Keratinocyte (primary cell): ENCODE results near the gene ANKRD53. TPM values are rescaled to one million over a fixed set of nuclear protein-coding genes. Genes with fewer than 3 reads are reported as not detected.

Experiments
- DNase-seq: peaks from one replicate; pipeline ENCODE4 v3.0.0-alpha.2; 2011; ENCODE audit warnings: low read depth, missing footprints, low spot score
- FAIRE-seq: peaks from 2 replicates; lab custom pipeline; 2011; peaks lifted over from hg19 to GRCh38; lab: Jason Lieb, UNC
- H2AFZ ChIP-seq: 2 replicates; pipeline ENCODE4 v1.6.0; 2012; ENCODE audit warnings: low read length, control low read depth, inconsistent platforms; ENCODE audit not compliant: control insufficient read depth
- H3K27ac ChIP-seq: 2 replicates; pipeline ENCODE4 v1.5.1; 2011; ENCODE audit warnings: low read length; ENCODE audit not compliant: control insufficient read depth, insufficient read depth
- H3K27me3 ChIP-seq: 3 replicates; pipeline ENCODE4 v1.6.0; 2011; ENCODE audit warnings: low read length; ENCODE audit not compliant: control insufficient read depth, insufficient read depth; ENCODE audit errors: extremely low read depth
- H3K36me3 ChIP-seq, 2 experiments: 2 replicates in 1 of 2; 3 replicates in 1 of 2; pipeline ENCODE4 v1.5.1; 2011; ENCODE audit warnings: low read length in 2 of 2, mild to moderate bottlenecking in 1 of 2; ENCODE audit not compliant: control insufficient read depth in 2 of 2, insufficient read depth in 2 of 2; ENCODE audit errors: extremely low read depth in 1 of 2
- H3K4me1 ChIP-seq: 3 replicates; pipeline ENCODE4 v1.5.1; 2011; ENCODE audit warnings: low read length; ENCODE audit not compliant: control insufficient read depth, insufficient read depth; ENCODE audit errors: extremely low read depth
- H3K4me2 ChIP-seq: 3 replicates; pipeline ENCODE4 v1.6.0; 2011; ENCODE audit warnings: low read depth, low read length; ENCODE audit not compliant: control insufficient read depth, insufficient read depth; ENCODE audit errors: extremely low read depth
- H3K4me3 ChIP-seq, 3 experiments: fragments of 200-600 bp in 1 of 3; sonication (generic) in 1 of 3; 2 replicates in 2 of 3; 3 replicates in 1 of 3; pipeline ENCODE4 v1.5.1; 2011 to 2016; ENCODE audit warnings: low read length in 3 of 3, mild to moderate bottlenecking in 3 of 3, control low read depth in 2 of 3, inconsistent platforms in 1 of 3, low read depth in 1 of 3, mixed read lengths in 1 of 3, mixed run types in 1 of 3, moderate library complexity in 1 of 3; ENCODE audit not compliant: control insufficient read depth in 2 of 3, insufficient read depth in 2 of 3; ENCODE audit errors: extremely low read depth in 1 of 3
- H3K79me2 ChIP-seq: 2 replicates; pipeline ENCODE4 v1.6.0; 2012; ENCODE audit warnings: low read length; ENCODE audit not compliant: control insufficient read depth, insufficient read depth
- H3K9ac ChIP-seq: 3 replicates; pipeline ENCODE4 v1.6.0; 2011; ENCODE audit warnings: low read length; ENCODE audit not compliant: control insufficient read depth, insufficient read depth; ENCODE audit errors: extremely low read depth
- H3K9me1 ChIP-seq: 3 replicates; pipeline ENCODE4 v1.6.0; 2011; ENCODE audit warnings: low read length; ENCODE audit not compliant: control insufficient read depth, insufficient read depth; ENCODE audit errors: extremely low read depth
- H3K9me3 ChIP-seq: 2 replicates; pipeline ENCODE4 v1.5.1; 2012; ENCODE audit warnings: low read depth, low read length; ENCODE audit not compliant: control insufficient read depth
- H4K20me1 ChIP-seq: 3 replicates; pipeline ENCODE4 v1.6.0; 2011; ENCODE audit warnings: low read length; ENCODE audit not compliant: control insufficient read depth, insufficient read depth; ENCODE audit errors: extremely low read depth
- CTCF ChIP-seq, 3 experiments: IDR thresholded peaks in 1 of 3; conservative IDR thresholded peaks in 1 of 3; optimal IDR thresholded peaks in 1 of 3; 2 replicates in 2 of 3; 3 replicates in 1 of 3; pipeline versions ENCODE3 to v1.5.1; 2011; ENCODE audit warnings: low read length in 3 of 3, mild to moderate bottlenecking in 3 of 3, moderate library complexity in 2 of 3, control low read depth in 1 of 3, inconsistent platforms in 1 of 3; ENCODE audit not compliant: insufficient read depth in 2 of 3; ENCODE audit errors: extremely low read depth in 1 of 3
- EZH2 ChIP-seq: IDR thresholded peaks from one replicate; pipeline ENCODE4 v1.6.1; 2012; ENCODE audit warnings: inconsistent platforms, mild to moderate bottlenecking, low read length, moderate library complexity
- dilution Hi-C: fragments of 300-500 bp; cut with MboI; formaldehyde crosslinking; loops from one replicate; pipeline ENCODE4 v1.7.0; 2020; ENCODE audit warnings: low sequenced_read_pairs; ENCODE audit not compliant: extremely low pct_ligation_motif_present
- polyA plus RNA-seq, 5 experiments: library from polyadenylated mRNA; depleted of rRNA in 3 of 5; stranded (reverse) in 3 of 5; stranded (forward) in 1 of 5; unstranded in 1 of 5; fragments of >200 nt; gene quantifications; 1 replicate in 1 of 5; 2 replicates in 3 of 5; 3 replicates in 1 of 5; pipeline versions ENCODE4 v1.2.1 to v1.2.3, GENCODE V29; 2011 to 2012; ENCODE audit warnings: missing spikeins in 2 of 5, low read depth in 1 of 5, low replicate concordance in 1 of 5

Gene ANKRD53
- polyA plus RNA-seq, 1 donor (not counting 4 experiments of a cell fraction or from before 2014, with no cell fraction given) = not detected

GRCh38 chr2:70931376-70932000 is 46.9 kb upstream of the ANKRD53 start:
- no peaks in the 10 kb centered on the region for H3K4me1 ChIP-seq
- H3K4me3 ChIP-seq = no peak overlapping the region
- no peaks in the 10 kb centered on the region for H3K9me3 ChIP-seq
- no peak overlapping the region for H2AFZ ChIP-seq
- peaks cover 19% of the 10 kb centered on the region for H3K27me3 ChIP-seq
- H3K9me1 ChIP-seq = no peaks in the 10 kb centered on the region
- H3K4me2 ChIP-seq = no peak overlapping the region
- dilution Hi-C loops = no loop called here
- no peak for DNase-seq
- TF ChIP-seq CTCF (optimal IDR thresholded peaks at IDR 0.05 in 1 of 3, IDR thresholded peaks at IDR 0.05 in 1 of 3, conservative IDR thresholded peaks at IDR 0.05 in 1 of 3; ENCODE audit: extremely low read depth in 1 of 3, insufficient read depth in 2 of 3, low read length in 3 of 3) (no peak), EZH2 (no peak)
- no peaks in the 10 kb centered on the region for H3K79me2 ChIP-seq
- H3K27ac ChIP-seq = no peak overlapping the region
- no peaks in the 10 kb centered on the region for H4K20me1 ChIP-seq
- H3K36me3 ChIP-seq = no peaks in the 10 kb centered on the region
- no peak for FAIRE-seq
- H3K9ac ChIP-seq = no peak overlapping the region

DNA sequence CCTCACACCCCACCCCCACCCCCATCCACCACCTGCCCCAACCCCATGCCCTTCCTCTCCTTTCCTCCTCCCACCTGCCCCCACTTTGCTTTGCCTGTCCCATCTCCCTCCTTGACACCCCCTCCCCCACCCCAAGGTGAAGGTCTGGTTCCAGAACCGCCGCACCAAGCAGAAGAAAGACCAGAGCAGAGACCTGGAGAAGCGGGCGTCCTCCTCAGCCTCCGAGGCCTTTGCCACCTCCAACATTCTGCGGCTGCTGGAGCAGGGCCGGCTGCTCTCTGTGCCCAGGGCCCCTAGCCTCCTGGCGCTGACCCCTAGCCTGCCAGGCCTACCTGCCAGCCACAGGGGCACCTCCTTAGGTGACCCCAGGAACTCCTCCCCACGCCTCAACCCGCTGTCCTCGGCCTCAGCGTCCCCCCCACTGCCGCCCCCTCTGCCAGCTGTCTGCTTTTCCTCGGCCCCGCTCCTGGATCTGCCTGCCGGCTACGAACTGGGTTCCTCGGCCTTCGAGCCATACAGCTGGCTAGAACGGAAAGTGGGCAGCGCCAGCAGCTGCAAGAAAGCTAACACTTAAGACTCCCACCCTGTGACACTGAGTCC is 45.7 kb upstream of the ANKRD53 start:
- Histone ChIP-seq H3K27me3 (peaks cover 12% of the 10 kb centered on the region), H3K4me1 (no peaks in the 10 kb centered on the region)

More for the DNA sequence above, 45.7 kb upstream of the ANKRD53 start:
- DNase-seq = no peak
- dilution Hi-C loops = no loop called here
- H3K9ac ChIP-seq = no peak overlapping the region
- TF ChIP-seq CTCF (optimal IDR thresholded peaks at IDR 0.05 in 1 of 3, IDR thresholded peaks at IDR 0.05 in 1 of 3, conservative IDR thresholded peaks at IDR 0.05 in 1 of 3; ENCODE audit: extremely low read depth in 1 of 3, insufficient read depth in 2 of 3, low read length in 3 of 3) = no peak
- TF ChIP-seq EZH2 = no peak
- H3K4me3 ChIP-seq = no peak overlapping the region
- H3K4me2 ChIP-seq = no peak overlapping the region
- no peak overlapping the region for H2AFZ ChIP-seq
- H3K79me2 ChIP-seq = no peaks in the 10 kb centered on the region
- H3K9me3 ChIP-seq = no peaks in the 10 kb centered on the region
- FAIRE-seq = no peak
- no peak overlapping the region for H3K27ac ChIP-seq
- no peaks in the 10 kb centered on the region for H4K20me1 ChIP-seq
- no peaks in the 10 kb centered on the region for H3K9me1 ChIP-seq
- no peaks in the 10 kb centered on the region for H3K36me3 ChIP-seq
